H1 (cell line): ENCODE measurements around the gene LYPD1. TPM values are rescaled to one million over a fixed set of nuclear protein-coding genes. Genes with fewer than 3 reads are reported as not detected.

ENCODE experiments used
- BACH1 ChIP-seq: IDR thresholded peaks from 2 replicates; pipeline ENCODE4 v1.6.1; 2012; ENCODE audit warnings: low read length, improper control_type of control experiment
- CHD2 ChIP-seq: IDR thresholded peaks from 2 replicates; pipeline ENCODE4 v1.6.1; 2012; ENCODE audit warnings: low read length, improper control_type of control experiment
- CHD7 ChIP-seq: fragments of 300-600 bp; sonication (generic); IDR thresholded peaks from 2 replicates; pipeline ENCODE4 v1.7.1; 2012; ENCODE audit warnings: low read length, moderate library complexity, mild to moderate bottlenecking, inconsistent platforms; ENCODE audit not compliant: insufficient replicate concordance
- GABPA ChIP-seq: IDR thresholded peaks from 2 replicates; pipeline ENCODE4 v1.6.1; 2011; ENCODE audit warnings: mild to moderate bottlenecking, low read length, moderate library complexity, borderline replicate concordance; ENCODE audit not compliant: insufficient read depth
- KDM1A ChIP-seq: fragments of 200-600, 300-600 bp; sonication (generic); IDR thresholded peaks from 2 replicates; pipeline ENCODE4 v1.7.1; 2016; ENCODE audit warnings: mild to moderate bottlenecking, low read length, borderline replicate concordance
- POLR2AphosphoS5 ChIP-seq: IDR thresholded peaks from 2 replicates; pipeline ENCODE4 v1.6.1; 2011; ENCODE audit warnings: low read depth, low read length
- RAD21 ChIP-seq, 2 experiments: IDR thresholded peaks in 1 of 2; conservative IDR thresholded peaks in 1 of 2; 2 replicates each; pipeline ENCODE4 v1.6.1; 2011; ENCODE audit warnings: low read depth in 2 of 2, low read length in 2 of 2, improper control_type of control experiment in 1 of 2, inconsistent platforms in 1 of 2, mild to moderate bottlenecking in 1 of 2, moderate library complexity in 1 of 2
- SP1 ChIP-seq: IDR thresholded peaks from 2 replicates; pipeline ENCODE4 v1.6.1; 2011; ENCODE audit warnings: low read depth, low read length
- SP2 ChIP-seq: IDR thresholded peaks from 2 replicates; pipeline ENCODE4 v1.6.1; 2012; ENCODE audit warnings: mild to moderate bottlenecking, low read length, inconsistent platforms
- SUZ12 ChIP-seq: fragments of 200-600 bp; sonication (generic); IDR thresholded peaks from 2 replicates; pipeline ENCODE4 v1.6.1; 2012; ENCODE audit warnings: mild to moderate bottlenecking, inconsistent platforms, low read length, moderate library complexity, mixed read lengths
- TAF1 ChIP-seq: IDR thresholded peaks from 2 replicates; pipeline ENCODE4 v1.6.1; 2011; ENCODE audit warnings: mild to moderate bottlenecking, low read depth, low read length
- TBP ChIP-seq: IDR thresholded peaks from 2 replicates; pipeline ENCODE4 v1.6.1; 2011; ENCODE audit warnings: low read depth, low read length, improper control_type of control experiment
- ZNF274 ChIP-seq: IDR thresholded peaks from 2 replicates; pipeline ENCODE4 v1.7.0; 2012; ENCODE audit warnings: low read length, borderline replicate concordance; ENCODE audit errors: extremely low read depth
- polyA plus RNA-seq, 7 experiments: library from polyadenylated mRNA; depleted of rRNA in 3 of 7; stranded (reverse) in 5 of 7; unstranded in 2 of 7; fragments of >200 nt in 5 of 7; fragments of 200-250 nt in 2 of 7; gene quantifications; 1 replicate in 5 of 7; 2 replicates in 1 of 7; 4 replicates in 1 of 7; pipeline versions ENCODE4 v1.2.1 to v1.2.3, GENCODE V29; 2011 to 2013; ENCODE audit warnings: missing spikeins in 2 of 7, mixed read lengths in 2 of 7
- total RNA-seq: library from RNA; stranded (reverse); fragmentation: NEBNext Ultra II Directional; extraction: Animal tissue kit (Norgen Biotek cat#: 25700); gene quantifications from 2 replicates; pipeline ENCODE4 v1.2.1, GENCODE V29; 2021

The LYPD1 gene
- total and polyA plus RNA-seq, 2 of the 8 experiments (the other 6 are each of a cell fraction or from before 2014, with no cell fraction given), result 1.9 to 2.7 TPM

GRCh38 chr2:132595693-132596092, 74.3 kb downstream of the LYPD1 start (continued):
- TF ChIP-seq CHD7 (no peak), KDM1A (no peak), SP1 (no peak), SUZ12 (no peak), TBP (no peak), ZNF274 (no peak), GABPA (no peak), BACH1 (no peak), CHD2 (no peak), POLR2AphosphoS5 (no peak), SP2 (no peak), RAD21 (IDR thresholded peaks at IDR 0.05 in 1 of 2, conservative IDR thresholded peaks at IDR 0.05 in 1 of 2; ENCODE audit: low read depth in 2 of 2, low read length in 2 of 2) (no peak), TAF1 (no peak)
